ENCODE data around the gene PCAT7. TPM values are rescaled to one million over a fixed set of nuclear protein-coding genes. Genes with fewer than 3 reads are reported as not detected.
"Not testable (repeated sequence)": the region's sequence is repeated elsewhere in the genome, so short reads cannot be mapped to it uniquely, and the experiment has no call there.

Gene PCAT7
- polyA plus RNA-seq, 2 donors, result 0.01 TPM; not detected in 1

GRCh38 chr9:94526951-94527350 lies 27.9 kb upstream of the PCAT7 start:
- Histone ChIP-seq H3K4me3 (ENCODE audit: low read depth in 1 of 2, low read length in 2 of 2) (no peak overlapping the region), H3K27ac (ENCODE audit: low read depth in 2 of 2, low read length in 1 of 2) (no peak overlapping the region), H3K36me3 (ENCODE audit: control insufficient read depth in 2 of 2, insufficient read depth in 2 of 2, low read length in 1 of 2) (no peaks in the 10 kb centered on the region), H3K27me3 (ENCODE audit: control insufficient read depth in 1 of 2, insufficient read depth in 2 of 2, low read length in 2 of 2) (no peaks in the 10 kb centered on the region), H3K9me3 (ENCODE audit: control insufficient read depth in 2 of 2, insufficient read depth in 1 of 2, low read depth in 1 of 2, low read length in 1 of 2) (no peaks in the 10 kb centered on the region), H3K4me1 (ENCODE audit: control insufficient read depth in 2 of 2, insufficient read depth in 2 of 2, low read length in 1 of 2) (no peaks in the 10 kb centered on the region)
- WGBS, 2 donors, result 69 to 81% methylated on average over 1 of the region's 1 CpG

GRCh38 chr9:94528886-94529285 lies 26.0 kb upstream of the PCAT7 start:
- Histone ChIP-seq H3K9me3 (ENCODE audit: control insufficient read depth in 2 of 2, insufficient read depth in 1 of 2, low read depth in 1 of 2, low read length in 1 of 2) (no peaks in the 10 kb centered on the region), H3K4me1 (ENCODE audit: control insufficient read depth in 2 of 2, insufficient read depth in 2 of 2, low read length in 1 of 2) (no peaks in the 10 kb centered on the region), H3K36me3 (ENCODE audit: control insufficient read depth in 2 of 2, insufficient read depth in 2 of 2, low read length in 1 of 2) (no peaks in the 10 kb centered on the region), H3K27me3 (ENCODE audit: control insufficient read depth in 1 of 2, insufficient read depth in 2 of 2, low read length in 2 of 2) (no peaks in the 10 kb centered on the region), H3K4me3 (ENCODE audit: low read depth in 1 of 2, low read length in 2 of 2) (no peak overlapping the region), H3K27ac (ENCODE audit: low read depth in 2 of 2, low read length in 1 of 2) (no peak overlapping the region)
- WGBS, 2 donors, result 93% methylated on average over 4 of the region's 4 CpGs

- Histone ChIP-seq H3K36me3 (ENCODE audit: control insufficient read depth in 2 of 2, insufficient read depth in 2 of 2, low read length in 1 of 2) (no peaks in the 10 kb centered on the region), H3K27ac (ENCODE audit: low read depth in 2 of 2, low read length in 1 of 2) (no peak overlapping the region), H3K4me1 (ENCODE audit: control insufficient read depth in 2 of 2, insufficient read depth in 2 of 2, low read length in 1 of 2) (no peaks in the 10 kb centered on the region), H3K4me3 (ENCODE audit: low read depth in 1 of 2, low read length in 2 of 2) (no peak overlapping the region), H3K9me3 (ENCODE audit: control insufficient read depth in 2 of 2, insufficient read depth in 1 of 2, low read depth in 1 of 2, low read length in 1 of 2) (no peaks in the 10 kb centered on the region), H3K27me3 (ENCODE audit: control insufficient read depth in 1 of 2, insufficient read depth in 2 of 2, low read length in 2 of 2) (no peaks in the 10 kb centered on the region)
- WGBS, 2 donors, result 71 to 85% methylated on average over 1 of the region's 1 CpG
Observed at GRCh38 chr9:94533155-94533554, 21.7 kb upstream of the PCAT7 start.

- no peaks in the 10 kb centered on the region for H3K27me3 ChIP-seq (ENCODE audit: control insufficient read depth in 1 of 2, insufficient read depth in 2 of 2, low read length in 2 of 2)
- no peaks in the 10 kb centered on the region for H3K36me3 ChIP-seq (ENCODE audit: control insufficient read depth in 2 of 2, insufficient read depth in 2 of 2, low read length in 1 of 2)
- no peaks in the 10 kb centered on the region for H3K9me3 ChIP-seq (ENCODE audit: control insufficient read depth in 2 of 2, insufficient read depth in 1 of 2, low read depth in 1 of 2, low read length in 1 of 2)
- H3K27ac ChIP-seq (ENCODE audit: low read depth in 2 of 2, low read length in 1 of 2), result no peak overlapping the region
- H3K4me1 ChIP-seq (ENCODE audit: control insufficient read depth in 2 of 2, insufficient read depth in 2 of 2, low read length in 1 of 2), result no peaks in the 10 kb centered on the region
- 86 to 87% methylated on average over 10 of the region's 10 CpGs for WGBS, 2 donors
- H3K4me3 ChIP-seq (ENCODE audit: low read depth in 1 of 2, low read length in 2 of 2), result no peak overlapping the region
Observed at GRCh38 chr9:94533601-94534000, 21.3 kb upstream of the PCAT7 start.

GRCh38 chr9:94534901-94535300 lies 20.0 kb upstream of the PCAT7 start:
- no peak overlapping the region for H3K4me3 ChIP-seq (ENCODE audit: low read depth in 1 of 2, low read length in 2 of 2)
- no peaks in the 10 kb centered on the region for H3K4me1 ChIP-seq (ENCODE audit: control insufficient read depth in 2 of 2, insufficient read depth in 2 of 2, low read length in 1 of 2)
- no peaks in the 10 kb centered on the region for H3K27me3 ChIP-seq (ENCODE audit: control insufficient read depth in 1 of 2, insufficient read depth in 2 of 2, low read length in 2 of 2)
- WGBS, 2 donors, result 73 to 80% methylated on average over 4 of the region's 4 CpGs
- H3K9me3 ChIP-seq (ENCODE audit: control insufficient read depth in 2 of 2, insufficient read depth in 1 of 2, low read depth in 1 of 2, low read length in 1 of 2), result no peaks in the 10 kb centered on the region
- no peak overlapping the region for H3K27ac ChIP-seq (ENCODE audit: low read depth in 2 of 2, low read length in 1 of 2)
- H3K36me3 ChIP-seq (ENCODE audit: control insufficient read depth in 2 of 2, insufficient read depth in 2 of 2, low read length in 1 of 2), result no peaks in the 10 kb centered on the region

- no peaks in the 10 kb centered on the region for H3K27me3 ChIP-seq (ENCODE audit: control insufficient read depth in 1 of 2, insufficient read depth in 2 of 2, low read length in 2 of 2)
Observed at GRCh38 chr9:94538908-94539307, 16.0 kb upstream of the PCAT7 start.

GRCh38 chr9:94544335-94544734 lies 10.5 kb upstream of the PCAT7 start:
- H3K4me1 ChIP-seq (ENCODE audit: control insufficient read depth in 2 of 2, insufficient read depth in 2 of 2, low read length in 1 of 2); H3K27ac ChIP-seq (ENCODE audit: low read depth in 2 of 2, low read length in 1 of 2); H3K27me3 ChIP-seq (ENCODE audit: control insufficient read depth in 1 of 2, insufficient read depth in 2 of 2, low read length in 2 of 2); H3K4me3 ChIP-seq (ENCODE audit: low read depth in 1 of 2, low read length in 2 of 2); H3K9me3 ChIP-seq (ENCODE audit: control insufficient read depth in 2 of 2, insufficient read depth in 1 of 2, low read depth in 1 of 2, low read length in 1 of 2); H3K36me3 ChIP-seq (ENCODE audit: control insufficient read depth in 2 of 2, insufficient read depth in 2 of 2, low read length in 1 of 2): not testable (repeated sequence)
- WGBS, 2 donors, result 67 to 86% methylated on average over 2 of the region's 5 CpGs

More at GRCh38 chr9:94538908-94539307, 16.0 kb upstream of the PCAT7 start:
- no peak overlapping the region for H3K27ac ChIP-seq (ENCODE audit: low read depth in 2 of 2, low read length in 1 of 2)
- H3K9me3 ChIP-seq (ENCODE audit: control insufficient read depth in 2 of 2, insufficient read depth in 1 of 2, low read depth in 1 of 2, low read length in 1 of 2), result no peaks in the 10 kb centered on the region
- H3K36me3 ChIP-seq (ENCODE audit: control insufficient read depth in 2 of 2, insufficient read depth in 2 of 2, low read length in 1 of 2), result no peaks in the 10 kb centered on the region
- no peak overlapping the region for H3K4me3 ChIP-seq (ENCODE audit: low read depth in 1 of 2, low read length in 2 of 2)
- 86 to 92% methylated on average over 4 of the region's 4 CpGs for WGBS, 2 donors
- H3K4me1 ChIP-seq (ENCODE audit: control insufficient read depth in 2 of 2, insufficient read depth in 2 of 2, low read length in 1 of 2), result no peaks in the 10 kb centered on the region

GRCh38 chr9:94545940-94546339 lies 8.9 kb upstream of the PCAT7 start:
- no peaks in the 10 kb centered on the region for H3K4me1 ChIP-seq (ENCODE audit: control insufficient read depth in 2 of 2, insufficient read depth in 2 of 2, low read length in 1 of 2)
- no peaks in the 10 kb centered on the region for H3K36me3 ChIP-seq (ENCODE audit: control insufficient read depth in 2 of 2, insufficient read depth in 2 of 2, low read length in 1 of 2)
- no peaks in the 10 kb centered on the region for H3K27me3 ChIP-seq (ENCODE audit: control insufficient read depth in 1 of 2, insufficient read depth in 2 of 2, low read length in 2 of 2)
- WGBS, 2 donors, result 76 to 85% methylated on average over 1 of the region's 1 CpG
- no peak overlapping the region for H3K4me3 ChIP-seq (ENCODE audit: low read depth in 1 of 2, low read length in 2 of 2)
- no peak overlapping the region for H3K27ac ChIP-seq (ENCODE audit: low read depth in 2 of 2, low read length in 1 of 2)
- no peaks in the 10 kb centered on the region for H3K9me3 ChIP-seq (ENCODE audit: control insufficient read depth in 2 of 2, insufficient read depth in 1 of 2, low read depth in 1 of 2, low read length in 1 of 2)

- 83 to 92% methylated on average over 29 of the region's 29 CpGs for WGBS, 2 donors
- Histone ChIP-seq H3K4me3 (ENCODE audit: low read depth in 1 of 2, low read length in 2 of 2) (no peak overlapping the region), H3K27me3 (ENCODE audit: control insufficient read depth in 1 of 2, insufficient read depth in 2 of 2, low read length in 2 of 2) (no peaks in the 10 kb centered on the region), H3K4me1 (ENCODE audit: control insufficient read depth in 2 of 2, insufficient read depth in 2 of 2, low read length in 1 of 2) (no peaks in the 10 kb centered on the region), H3K9me3 (ENCODE audit: control insufficient read depth in 2 of 2, insufficient read depth in 1 of 2, low read depth in 1 of 2, low read length in 1 of 2) (no peaks in the 10 kb centered on the region), H3K36me3 (ENCODE audit: control insufficient read depth in 2 of 2, insufficient read depth in 2 of 2, low read length in 1 of 2) (no peaks in the 10 kb centered on the region), H3K27ac (ENCODE audit: low read depth in 2 of 2, low read length in 1 of 2) (no peak overlapping the region)
Observed at GRCh38 chr9:94553029-94553938, 1.6 kb upstream of the PCAT7 start.

- Histone ChIP-seq H3K36me3 (ENCODE audit: control insufficient read depth in 2 of 2, insufficient read depth in 2 of 2, low read length in 1 of 2) (no peaks in the 10 kb centered on the region), H3K27ac (ENCODE audit: low read depth in 2 of 2, low read length in 1 of 2) (no peak overlapping the region), H3K27me3 (ENCODE audit: control insufficient read depth in 1 of 2, insufficient read depth in 2 of 2, low read length in 2 of 2) (no peaks in the 10 kb centered on the region), H3K4me1 (ENCODE audit: control insufficient read depth in 2 of 2, insufficient read depth in 2 of 2, low read length in 1 of 2) (no peaks in the 10 kb centered on the region), H3K9me3 (ENCODE audit: control insufficient read depth in 2 of 2, insufficient read depth in 1 of 2, low read depth in 1 of 2, low read length in 1 of 2) (no peaks in the 10 kb centered on the region), H3K4me3 (ENCODE audit: low read depth in 1 of 2, low read length in 2 of 2) (no peak overlapping the region)
- WGBS, 2 donors, result 68 to 82% methylated on average over 13 to 16 of the region's 16 CpGs
Observed at GRCh38 chr9:94554078-94554438, 825 bp upstream of the PCAT7 start.
